Neural crest cell (in vitro differentiated cells): ENCODE data around the gene CCDC60. TPM values are rescaled to one million over a fixed set of nuclear protein-coding genes. Genes with fewer than 3 reads are reported as not detected.

Experiments used
- DNase-seq: peaks from one replicate; pipeline ENCODE4 v3.0.0; 2021; ENCODE audit warnings: low read depth, mixed read lengths, low spot score
- H3K27ac Mint-ChIP-seq: one replicate; pipeline ENCODE4 v1.8.0; 2021; ENCODE audit warnings: mild to moderate bottlenecking, mixed read lengths; ENCODE audit not compliant: unreplicated experiment
- H3K27me3 Mint-ChIP-seq: 2 replicates; pipeline ENCODE4 v1.8.0; 2021; ENCODE audit warnings: low read depth, mild to moderate bottlenecking, mixed read lengths
- H3K36me3 Mint-ChIP-seq: 2 replicates; pipeline ENCODE4 v1.8.0; 2021; ENCODE audit warnings: low read depth, mild to moderate bottlenecking, mixed read lengths
- H3K4me1 Mint-ChIP-seq: 2 replicates; pipeline ENCODE4 v1.8.0; 2021; ENCODE audit warnings: mixed read lengths
- H3K4me3 Mint-ChIP-seq: one replicate; pipeline ENCODE4 v1.8.0; 2021; ENCODE audit warnings: mild to moderate bottlenecking, mixed read lengths
- H3K9me3 Mint-ChIP-seq: 2 replicates; pipeline ENCODE4 v1.8.0; 2021; ENCODE audit warnings: mixed read lengths
- CTCF ChIP-seq: fragments of 200-600 bp; sonication (generic); conservative IDR thresholded peaks from 2 replicates; pipeline ENCODE4 v1.5.0; 2021; ENCODE audit warnings: antibody characterized with exemption, mild to moderate bottlenecking
- total RNA-seq: library from RNA; stranded (reverse); gene quantifications from 2 replicates; pipeline ENCODE4 v1.2.1, GENCODE V29; 2021

Gene CCDC60
- total RNA-seq, 1 donor from 2014 or later = 0.75 TPM

DNA sequence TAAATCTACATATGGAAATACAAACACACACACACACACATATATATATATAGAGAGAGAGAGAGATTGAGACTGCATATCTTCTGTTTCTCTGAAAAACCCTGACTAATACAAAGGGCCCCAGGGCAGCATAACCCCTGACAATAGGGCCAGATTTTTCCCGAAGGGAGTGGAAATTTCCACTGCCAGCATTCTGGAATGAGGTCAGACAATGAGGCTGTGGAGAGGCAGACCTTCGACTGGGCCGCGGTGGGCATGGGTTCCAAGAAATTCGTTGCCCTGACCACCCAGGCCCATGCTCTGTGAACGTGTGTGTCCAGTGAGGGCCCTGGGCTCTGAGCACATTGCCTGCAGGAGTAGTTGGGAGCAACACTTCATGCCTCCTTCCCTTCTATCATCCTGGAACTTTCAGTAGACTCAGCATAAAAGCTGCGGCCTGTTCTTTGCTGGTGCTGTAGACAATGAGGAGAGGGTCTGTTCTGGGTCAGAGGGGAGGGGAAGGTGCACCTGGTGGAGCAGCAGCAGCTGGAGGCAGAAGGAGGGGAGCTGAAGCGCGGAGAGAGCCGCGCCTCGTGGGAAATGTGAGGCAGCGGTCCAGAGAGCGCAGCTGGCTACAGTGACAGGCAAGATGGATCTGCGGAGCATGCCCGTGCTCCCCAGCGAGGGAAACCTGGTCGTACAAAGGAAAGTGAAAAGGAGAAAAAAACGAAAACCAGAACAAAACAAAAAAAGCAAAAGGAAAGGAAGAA is 25.6 kb upstream of the CCDC60 start:
- H3K27ac Mint-ChIP-seq = peak overlapping the region; percentile 73
- H3K4me1 Mint-ChIP-seq = peaks cover 22% of the 10 kb centered on the region
- no peaks in the 10 kb centered on the region for H3K36me3 Mint-ChIP-seq
- DNase-seq = peak; percentile 9
- no peak for TF ChIP-seq CTCF
- H3K27me3 Mint-ChIP-seq = no peaks in the 10 kb centered on the region
- no peaks in the 10 kb centered on the region for H3K9me3 Mint-ChIP-seq
- no peak overlapping the region for H3K4me3 Mint-ChIP-seq

DNA sequence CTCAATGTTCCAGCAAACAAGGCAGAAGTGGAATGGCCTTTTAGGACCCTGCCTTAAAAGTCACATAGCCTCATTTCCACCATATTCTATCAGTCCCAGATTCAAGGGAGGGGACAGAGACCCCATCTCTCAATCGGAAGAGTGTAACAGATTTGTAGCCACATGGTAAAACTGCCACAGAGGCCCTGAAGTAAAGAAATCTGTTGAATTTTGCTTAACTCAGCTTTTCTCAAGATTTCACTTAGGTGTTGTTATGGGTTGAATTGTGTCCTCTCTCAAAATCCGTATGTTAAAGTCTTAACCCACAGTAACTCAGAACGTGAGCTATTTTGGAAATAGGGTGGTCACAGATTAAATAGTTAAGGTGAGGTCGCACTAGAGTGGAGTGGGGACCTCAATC is 22.7 kb upstream of the CCDC60 start:
- no peaks in the 10 kb centered on the region for H3K36me3 Mint-ChIP-seq
- H3K27me3 Mint-ChIP-seq = no peaks in the 10 kb centered on the region
- no peak overlapping the region for H3K4me3 Mint-ChIP-seq
- H3K4me1 Mint-ChIP-seq = peaks cover 17% of the 10 kb centered on the region
- no peak for TF ChIP-seq CTCF
- DNase-seq = no peak
- H3K27ac Mint-ChIP-seq = peak overlapping the region; percentile 21
- no peaks in the 10 kb centered on the region for H3K9me3 Mint-ChIP-seq

DNA sequence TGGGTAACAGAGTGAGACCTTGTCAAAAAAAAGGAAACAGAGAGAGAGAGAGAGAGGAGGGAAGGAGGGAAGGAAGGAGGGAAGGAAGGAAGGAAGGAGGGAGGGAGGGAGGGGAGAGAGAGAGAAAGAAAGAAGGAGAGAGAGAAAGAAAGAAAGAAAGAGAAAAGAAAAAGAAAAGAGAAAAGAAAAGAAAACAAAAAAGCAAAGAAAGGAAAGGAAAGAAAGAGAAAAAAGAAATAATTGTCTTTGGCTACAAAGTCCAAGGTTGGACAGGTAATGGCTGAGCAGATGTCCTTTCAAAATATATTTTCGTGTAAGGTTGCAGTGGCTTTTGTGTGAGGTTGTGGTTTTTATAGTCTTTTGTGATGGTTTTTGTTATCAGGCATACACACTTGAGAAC is 21.6 kb upstream of the CCDC60 start:
- H3K36me3 Mint-ChIP-seq = no peaks in the 10 kb centered on the region
- H3K9me3 Mint-ChIP-seq = no peaks in the 10 kb centered on the region
- H3K4me1 Mint-ChIP-seq = peaks cover 12% of the 10 kb centered on the region
- H3K27me3 Mint-ChIP-seq = no peaks in the 10 kb centered on the region
- H3K4me3 Mint-ChIP-seq = no peak overlapping the region
- DNase-seq = no peak
- TF ChIP-seq CTCF = no peak
- no peak overlapping the region for H3K27ac Mint-ChIP-seq

GRCh38 chr12:119314290-119314689 is 20.2 kb upstream of the CCDC60 start:
- H3K27me3 Mint-ChIP-seq = no peaks in the 10 kb centered on the region
- H3K36me3 Mint-ChIP-seq = no peaks in the 10 kb centered on the region
- peaks cover 1% of the 10 kb centered on the region for H3K4me1 Mint-ChIP-seq
- H3K4me3 Mint-ChIP-seq = no peak overlapping the region
- TF ChIP-seq CTCF = no peak
- H3K27ac Mint-ChIP-seq = no peak overlapping the region
- no peak for DNase-seq
- H3K9me3 Mint-ChIP-seq = no peaks in the 10 kb centered on the region

DNA sequence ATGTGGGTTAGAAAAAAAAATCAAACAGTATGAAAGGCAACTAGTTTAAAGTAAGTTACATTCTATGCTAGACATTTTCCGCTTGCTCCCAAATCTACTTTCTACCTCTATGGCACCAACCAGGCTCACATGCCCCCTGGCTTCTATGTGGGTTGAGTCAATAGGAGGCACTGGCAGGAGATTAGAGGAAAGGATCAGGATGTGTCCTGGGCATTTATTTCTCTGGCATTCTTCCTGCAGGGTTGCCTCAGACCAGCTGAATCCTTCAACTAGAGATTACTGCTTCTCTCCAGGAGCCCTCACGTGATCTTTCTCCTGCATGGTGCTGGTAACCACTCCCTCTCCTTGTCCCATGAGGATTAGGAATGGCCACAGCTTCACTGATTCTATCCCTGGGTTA is 14.9 kb upstream of the CCDC60 start:
- no peak for DNase-seq
- Mint-ChIP-seq H3K9me3 (no peaks in the 10 kb centered on the region), H3K4me3 (no peak overlapping the region), H3K27ac (no peak overlapping the region), H3K27me3 (peaks cover 7% of the 10 kb centered on the region), H3K36me3 (no peaks in the 10 kb centered on the region), H3K4me1 (no peaks in the 10 kb centered on the region)
- no peak for TF ChIP-seq CTCF
